AG04450 (cell line): Measurements from ENCODE around the gene FAR2. TPM values are rescaled to one million over a fixed set of nuclear protein-coding genes. Genes with fewer than 3 reads are reported as not detected.
"Not testable (repeated sequence)": the region's sequence is repeated elsewhere in the genome, so short reads cannot be mapped to it uniquely, and the experiment has no call there.

ENCODE experiments used
- CTCF ChIA-PET: fragments of 300-600, 350-600 bp; formaldehyde crosslinking; extraction: SDS; loops from one replicate; lab custom pipeline; 2022; ENCODE audit warnings: antibody characterized with exemption, inconsistent platforms; lab: Charles Lee
- POLR2A ChIA-PET: fragments of 350-600 bp; formaldehyde crosslinking; extraction: SDS; loops from one replicate; lab custom pipeline; 2021; ENCODE audit warnings: antibody characterized with exemption, inconsistent platforms; lab: Yijun Ruan, JAX
- DNase-seq: peaks from one replicate; pipeline ENCODE4 v3.0.0-alpha.2; 2011; ENCODE audit warnings: low read depth, low spot score
- H3K27ac ChIP-seq: one replicate; pipeline ENCODE4 v1.5.1; 2012; ENCODE audit warnings: low read depth, low read length, control low read depth
- H3K27me3 ChIP-seq: one replicate; pipeline ENCODE4 v1.6.0; 2012; ENCODE audit warnings: low read length; ENCODE audit not compliant: control insufficient read depth, insufficient read depth
- H3K4me3 ChIP-seq: 2 replicates; pipeline ENCODE4 v1.5.1; 2011; ENCODE audit warnings: mild to moderate bottlenecking, low read depth, low read length, control low read depth
- H3K9me3 ChIP-seq: 2 replicates; pipeline ENCODE4 v1.5.1; 2012; ENCODE audit warnings: low read length; ENCODE audit not compliant: control insufficient read depth, insufficient read depth
- polyA plus RNA-seq: library from polyadenylated mRNA; depleted of rRNA; stranded (reverse); fragments of >200 nt; gene quantifications from 2 replicates; pipeline ENCODE4 v1.2.3, GENCODE V29; 2011
- TF ChIP-seq, protein P1 (sequence below): IDR thresholded peaks from 2 replicates; pipeline ENCODE4 v1.5.1; 2011; ENCODE audit warnings: low read depth, low read length, control low read depth, inconsistent platforms

The FAR2 gene
- polyA plus RNA-seq, 1 experiment = 3.4 TPM

DNA sequence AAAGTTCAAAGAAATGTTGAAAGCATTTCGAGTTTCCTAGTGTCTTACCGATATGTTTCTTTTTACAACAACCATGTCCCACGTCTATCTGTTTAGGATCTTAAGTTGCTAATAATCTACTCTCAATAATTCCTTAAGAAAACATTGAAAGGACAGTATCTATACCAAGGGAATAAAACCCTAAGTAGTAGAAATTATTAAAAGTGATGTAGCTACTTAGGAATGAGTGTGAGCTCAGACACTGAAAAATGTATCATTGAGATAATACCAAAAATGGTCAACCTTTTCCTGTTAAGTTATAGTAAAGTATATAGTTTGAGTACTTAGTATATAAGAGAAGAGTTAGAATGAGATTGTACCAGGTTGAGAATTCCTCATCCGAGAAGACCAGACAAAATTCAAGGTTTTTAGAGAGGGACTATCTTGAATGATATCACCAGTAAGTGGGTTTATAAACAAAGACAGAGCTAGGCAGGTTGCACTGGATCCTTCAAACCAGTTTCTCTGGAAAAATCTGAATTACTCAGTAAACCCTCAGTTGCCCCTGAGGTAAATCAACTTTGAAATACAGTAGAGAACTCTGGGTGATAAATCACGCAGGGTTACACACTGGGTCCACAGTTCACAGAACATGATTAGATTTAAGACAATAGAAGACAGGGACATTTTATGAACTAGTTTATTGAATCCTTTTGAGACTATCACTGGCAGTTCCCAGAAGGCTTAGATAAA, 135.1 kb downstream of the FAR2 start:
- ChIA-PET CTCF (no interaction called here), POLR2A (no interaction called here)
- Histone ChIP-seq H3K27me3 (no peaks in the 10 kb centered on the region), H3K9me3 (no peaks in the 10 kb centered on the region), H3K27ac (no peak overlapping the region), H3K4me3 (no peak overlapping the region)
- no peak for DNase-seq
- TF ChIP-seq, protein P1, sequence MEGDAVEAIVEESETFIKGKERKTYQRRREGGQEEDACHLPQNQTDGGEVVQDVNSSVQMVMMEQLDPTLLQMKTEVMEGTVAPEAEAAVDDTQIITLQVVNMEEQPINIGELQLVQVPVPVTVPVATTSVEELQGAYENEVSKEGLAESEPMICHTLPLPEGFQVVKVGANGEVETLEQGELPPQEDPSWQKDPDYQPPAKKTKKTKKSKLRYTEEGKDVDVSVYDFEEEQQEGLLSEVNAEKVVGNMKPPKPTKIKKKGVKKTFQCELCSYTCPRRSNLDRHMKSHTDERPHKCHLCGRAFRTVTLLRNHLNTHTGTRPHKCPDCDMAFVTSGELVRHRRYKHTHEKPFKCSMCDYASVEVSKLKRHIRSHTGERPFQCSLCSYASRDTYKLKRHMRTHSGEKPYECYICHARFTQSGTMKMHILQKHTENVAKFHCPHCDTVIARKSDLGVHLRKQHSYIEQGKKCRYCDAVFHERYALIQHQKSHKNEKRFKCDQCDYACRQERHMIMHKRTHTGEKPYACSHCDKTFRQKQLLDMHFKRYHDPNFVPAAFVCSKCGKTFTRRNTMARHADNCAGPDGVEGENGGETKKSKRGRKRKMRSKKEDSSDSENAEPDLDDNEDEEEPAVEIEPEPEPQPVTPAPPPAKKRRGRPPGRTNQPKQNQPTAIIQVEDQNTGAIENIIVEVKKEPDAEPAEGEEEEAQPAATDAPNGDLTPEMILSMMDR = no peak

DNA sequence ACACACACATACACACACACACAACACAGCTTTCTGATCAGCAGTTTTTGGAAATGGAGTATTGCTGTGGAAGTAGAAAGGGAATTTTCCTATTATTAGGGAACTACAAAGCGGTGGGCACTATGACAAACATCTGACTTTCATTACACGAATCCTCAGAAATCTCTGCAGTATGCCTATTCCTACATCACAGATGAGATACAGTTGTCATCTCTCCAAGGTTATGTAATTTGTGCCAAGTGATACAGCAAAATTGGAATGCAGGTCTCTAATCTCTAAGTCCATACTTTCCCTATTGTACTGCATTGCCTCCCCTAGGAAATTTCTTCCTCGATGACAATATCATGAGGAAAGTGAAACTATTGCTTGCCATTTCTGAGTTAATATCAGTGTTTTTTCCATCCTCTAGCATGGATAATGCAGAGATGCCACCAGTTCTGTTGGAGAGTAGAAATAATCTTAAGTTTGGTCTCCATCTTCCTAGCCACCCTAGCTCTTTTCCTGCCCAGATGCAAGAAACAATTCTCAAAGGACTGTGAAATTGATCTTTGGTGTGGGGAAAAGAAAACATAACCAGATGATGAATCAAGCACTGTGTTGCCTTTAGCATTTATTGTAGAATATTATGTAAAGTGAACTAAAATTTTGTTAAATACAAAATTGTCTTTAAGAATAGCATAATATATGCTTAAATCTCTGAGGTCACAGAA, 137.2 kb downstream of the FAR2 start:
- Histone ChIP-seq H3K4me3 (no peak overlapping the region), H3K9me3 (no peaks in the 10 kb centered on the region), H3K27ac (no peak overlapping the region), H3K27me3 (no peaks in the 10 kb centered on the region)
- TF ChIP-seq, protein P1 = no peak
- ChIA-PET CTCF (no interaction called here), POLR2A (no interaction called here)
- no peak for DNase-seq

DNA sequence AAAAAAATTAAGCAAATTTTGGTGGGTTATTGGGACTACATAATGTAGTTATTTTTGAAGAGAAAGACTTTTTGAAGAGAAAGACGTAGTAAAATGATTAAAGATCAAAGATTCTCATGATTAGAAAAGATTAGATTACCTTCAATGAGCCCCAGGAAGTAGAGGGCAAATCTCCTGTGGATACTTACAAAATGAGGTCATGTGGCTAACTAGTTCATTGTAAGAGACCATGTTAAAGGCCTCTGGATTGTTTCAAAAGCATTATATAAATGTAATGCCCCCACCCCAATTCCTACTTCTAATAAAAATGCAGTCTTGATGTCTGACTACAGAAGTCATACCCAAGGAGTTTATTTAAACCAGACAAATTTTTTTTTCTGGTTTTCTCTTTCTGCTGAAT, 138.5 kb downstream of the FAR2 start:
- TF ChIP-seq, protein P1 = no peak
- Histone ChIP-seq H3K27me3 (no peaks in the 10 kb centered on the region), H3K27ac (no peak overlapping the region), H3K9me3 (no peaks in the 10 kb centered on the region), H3K4me3 (no peak overlapping the region)
- no peak for DNase-seq
- CTCF ChIA-PET = no interaction called here
- POLR2A ChIA-PET = no interaction called here

DNA sequence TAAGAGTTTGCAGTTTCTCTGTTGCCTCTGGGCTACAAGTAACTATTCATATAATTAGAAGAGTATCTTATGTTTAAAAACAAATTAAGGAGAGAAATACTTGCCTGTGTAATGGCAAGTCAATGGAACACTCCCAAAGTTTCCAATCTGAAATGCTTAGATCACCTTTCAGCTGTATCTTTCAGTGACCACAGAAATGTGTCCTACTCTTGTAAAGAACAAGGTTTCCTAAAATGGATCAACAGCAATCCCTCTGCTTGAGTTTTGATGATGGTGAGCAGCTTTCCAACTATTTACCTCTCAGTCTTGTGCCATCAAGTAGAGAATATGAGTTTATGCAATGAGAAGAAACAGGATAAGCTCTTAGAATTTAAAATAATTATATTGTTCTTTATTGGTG, 139.0 kb downstream of the FAR2 start:
- Histone ChIP-seq H3K27ac (no peak overlapping the region), H3K4me3 (no peak overlapping the region), H3K9me3 (no peaks in the 10 kb centered on the region), H3K27me3 (no peaks in the 10 kb centered on the region)
- ChIA-PET POLR2A (no interaction called here), CTCF (no interaction called here)
- TF ChIP-seq, protein P1 = no peak
- DNase-seq = no peak

DNA sequence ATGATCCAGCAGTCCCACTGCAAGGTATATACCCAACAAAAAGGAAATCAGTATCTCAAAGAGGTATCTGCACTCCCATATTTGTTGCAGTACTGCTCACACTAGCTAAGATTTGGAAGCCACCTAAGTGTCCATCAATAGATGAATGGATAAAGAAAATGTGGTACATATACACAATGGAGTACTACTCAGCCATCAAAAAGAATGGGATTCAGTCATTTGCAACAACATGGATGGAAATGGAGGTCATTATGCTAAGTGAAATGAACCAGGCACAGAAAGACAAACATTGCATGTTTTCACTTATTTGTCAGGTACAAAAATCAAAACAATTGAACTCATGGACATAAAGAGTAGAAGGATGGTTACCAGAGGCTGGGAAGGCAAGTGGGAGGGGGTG, 141.4 kb downstream of the FAR2 start:
- POLR2A ChIA-PET, H3K27me3 ChIP-seq, H3K9me3 ChIP-seq, H3K4me3 ChIP-seq, DNase-seq, H3K27ac ChIP-seq: not testable (repeated sequence)
- CTCF ChIA-PET = interaction anchor here (1.2 kb wide), 1 partner anchor 1517 kb away, joined by 4 read pairs; no protein-coding TSS in a partner anchor
